Gastroesophageal sphincter (tissue), 4 donors: ENCODE data around the gene FAM171A1. TPM values are rescaled to one million over a fixed set of nuclear protein-coding genes. Genes with fewer than 3 reads are reported as not detected.
"Not testable (repeated sequence)": the region's sequence is repeated elsewhere in the genome, so short reads cannot be mapped to it uniquely, and the experiment has no call there.

ENCODE experiments used
- ATAC-seq: fragments of 150-250 bp; one replicate; pipeline ENCODE4 v1.9.1; 2016; ENCODE audit warnings: mild to moderate bottlenecking, moderate library complexity
- H3K27ac ChIP-seq, 4 donors: fragments of 200-600 bp; sonication (generic) in 3 of 4; 1 replicate in 3 of 4; 2 replicates in 1 of 4; pipeline ENCODE4 v1.5.1; 2016 to 2019
- H3K27me3 ChIP-seq: fragments of 200-600 bp; sonication (generic); one replicate; pipeline ENCODE4 v1.5.1; 2019
- H3K36me3 ChIP-seq, 2 donors: fragments of 200-600 bp; sonication (generic); one replicate each; pipeline ENCODE4 v1.5.1; 2019; ENCODE audit warnings: control low read depth in 1 of 2
- H3K4me1 ChIP-seq, 3 donors: fragments of 200-600 bp; sonication (generic); 1 replicate in 2 of 3; 2 replicates in 1 of 3; pipeline ENCODE4 v1.5.1; 2016 to 2019; ENCODE audit warnings: control low read depth in 2 of 3
- H3K4me3 ChIP-seq, 2 donors: fragments of 200-600 bp; sonication (generic); one replicate each; pipeline ENCODE4 v1.5.1; 2019; ENCODE audit warnings: mild to moderate bottlenecking in 1 of 2, moderate library complexity in 1 of 2
- H3K9me3 ChIP-seq, 3 donors: fragments of 200-600 bp; sonication (generic); one replicate each; pipeline ENCODE4 v1.5.1; 2017 to 2019; ENCODE audit warnings: control low read depth in 2 of 3
- CTCF ChIP-seq, 4 experiments: fragments of 200-600 bp in 2 of 4; fragments of 450-650 bp in 2 of 4; sonication (generic) in 1 of 4; IDR thresholded peaks; one replicate each; pipeline ENCODE4 v1.5.1; 2017 to 2019; ENCODE audit warnings: antibody characterized with exemption in 4 of 4, mild to moderate bottlenecking in 2 of 4, moderate library complexity in 2 of 4
- EP300 ChIP-seq: sonication (generic); formaldehyde crosslinking; IDR thresholded peaks from one replicate; pipeline ENCODE4 v1.6.1; 2017; ENCODE audit warnings: antibody characterized with exemption, mild to moderate bottlenecking
- POLR2A ChIP-seq, 2 donors: fragments of 450-650 bp; IDR thresholded peaks; one replicate each; pipeline ENCODE4 v1.6.1; 2017; ENCODE audit warnings: antibody characterized with exemption in 2 of 2, mild to moderate bottlenecking in 2 of 2, moderate library complexity in 1 of 2
- POLR2AphosphoS5 ChIP-seq: sonication (generic); formaldehyde crosslinking; IDR thresholded peaks from one replicate; pipeline ENCODE4 v1.6.1; 2017; ENCODE audit warnings: antibody characterized with exemption
- WGBS, 2 donors: methylation state at CpG; one replicate each; pipeline ENCODE4 v1.1.5; 2018; ENCODE audit warnings: low coverage in 1 of 2; 5-methylcytosine and 5-hydroxymethylcytosine counted together
- total RNA-seq, 4 donors: library from RNA; depleted of rRNA; stranded (reverse); fragments of >200 nt; gene quantifications; one replicate each; pipeline ENCODE4 v1.1.0, GENCODE V29; 2016

Gene FAM171A1
- total RNA-seq, 4 donors from 2014 or later = 5.0 to 15.5 (median 13.6) TPM

GRCh38 chr10:15305634-15306033 lies 65.5 kb downstream of the FAM171A1 start:
- H3K36me3 ChIP-seq = no peaks in the 10 kb centered on the region
- no peak overlapping the region for H3K27ac ChIP-seq
- ATAC-seq = no peak
- H3K27me3 ChIP-seq = no peaks in the 10 kb centered on the region
- no peak overlapping the region for H3K4me3 ChIP-seq
- WGBS, 2 donors = 73 to 96% methylated on average over 2 to 6 of the region's 6 CpGs
- H3K4me1 ChIP-seq = no peaks in the 10 kb centered on the region
- TF ChIP-seq EP300 (no peak), POLR2AphosphoS5 (no peak), POLR2A (IDR thresholded peaks at IDR 0.05) (no peak), CTCF (IDR thresholded peaks at IDR 0.05) (no peak)
- H3K9me3 ChIP-seq = no peaks in the 10 kb centered on the region

DNA sequence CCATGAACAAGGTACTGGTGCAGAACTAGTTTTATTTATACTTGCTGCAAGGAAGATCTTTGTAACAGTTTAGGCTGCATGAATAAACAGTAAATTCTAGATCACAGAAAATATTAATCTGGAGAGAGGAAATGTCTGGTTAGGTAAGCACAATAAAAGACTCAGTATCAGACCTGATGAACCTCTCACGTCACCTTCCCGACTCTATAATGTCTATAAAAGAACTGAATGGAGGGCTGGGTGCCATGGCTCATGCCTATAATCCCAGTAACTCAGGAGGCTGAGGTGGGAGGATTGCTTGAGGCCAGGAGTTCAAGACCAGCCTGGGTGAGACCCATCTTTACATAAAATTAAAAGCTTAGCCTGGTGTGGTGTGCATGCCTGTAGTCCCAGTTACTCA lies 65.9 kb downstream of the FAM171A1 start:
- no peak for TF ChIP-seq EP300
- TF ChIP-seq CTCF (IDR thresholded peaks at IDR 0.05) = no peak
- TF ChIP-seq POLR2AphosphoS5 = no peak
- TF ChIP-seq POLR2A (IDR thresholded peaks at IDR 0.05) = no peak
- Histone ChIP-seq H3K27ac (no peak overlapping the region), H3K4me1 (no peaks in the 10 kb centered on the region), H3K27me3 (no peaks in the 10 kb centered on the region), H3K9me3 (no peaks in the 10 kb centered on the region), H3K36me3 (no peaks in the 10 kb centered on the region), H3K4me3 (no peak overlapping the region)
- WGBS, 2 donors = 95 to 100% methylated on average over 2 of the region's 2 CpGs
- no peak for ATAC-seq

DNA sequence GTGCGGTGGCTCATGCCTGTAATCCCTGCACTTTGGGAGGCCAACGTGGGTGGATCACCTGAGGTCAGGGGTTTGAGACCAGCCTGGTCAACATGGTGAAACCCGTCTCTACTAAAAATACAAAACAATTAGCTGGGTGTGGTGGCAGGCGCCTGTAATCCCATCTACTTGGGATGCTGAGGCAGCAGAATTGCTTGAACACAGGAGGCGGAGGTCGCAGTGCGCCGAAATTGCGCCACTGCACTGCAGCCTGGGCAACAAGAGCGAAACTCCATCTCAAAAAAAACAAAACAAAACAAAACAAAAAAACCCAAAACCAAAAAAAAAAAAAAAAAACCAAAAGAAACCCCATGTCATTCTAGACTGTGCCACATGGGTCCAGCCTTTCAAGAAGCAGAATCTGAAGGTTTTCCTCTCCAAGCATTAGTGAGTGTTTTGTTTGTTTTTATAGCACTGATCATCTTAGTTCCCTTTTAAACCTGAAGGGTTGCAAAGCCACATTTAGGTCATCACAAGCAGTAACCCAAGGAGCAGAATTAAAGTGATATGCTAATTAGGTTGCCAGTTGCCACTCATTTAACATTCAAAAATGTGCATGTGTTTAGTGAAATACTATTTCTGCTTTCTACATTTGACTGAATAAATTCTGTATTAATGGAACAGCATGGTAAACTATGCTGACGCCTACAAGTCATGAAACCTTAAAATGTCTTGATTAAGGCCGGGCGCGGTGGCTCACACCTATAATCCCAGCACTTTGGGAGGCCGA lies 68.7 kb downstream of the FAM171A1 start:
- H3K9me3 ChIP-seq, H3K4me3 ChIP-seq, H3K27ac ChIP-seq, H3K27me3 ChIP-seq, H3K36me3 ChIP-seq, H3K4me1 ChIP-seq, ATAC-seq: not testable (repeated sequence)
- WGBS, 2 donors = 92 to 100% methylated on average over 1 to 7 of the region's 15 CpGs

DNA sequence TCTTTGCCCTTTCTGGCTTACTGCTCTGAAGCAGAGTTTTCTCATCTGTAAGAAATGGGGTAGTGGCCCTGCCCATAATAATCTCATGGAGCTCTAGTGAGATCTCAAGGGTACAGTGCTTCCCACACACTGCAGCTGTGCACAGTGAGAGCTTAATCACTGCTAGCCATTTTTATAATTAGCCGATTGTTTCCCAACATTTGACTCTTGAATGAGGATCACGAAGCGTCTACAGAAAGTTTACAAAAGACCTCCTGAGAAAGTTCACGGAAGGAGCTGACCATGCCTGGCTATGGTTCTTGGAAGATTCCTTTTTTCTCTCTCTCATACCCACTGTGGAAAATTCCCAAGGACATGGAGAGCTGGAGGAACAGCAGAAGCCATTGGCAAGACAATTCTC lies 70.4 kb downstream of the FAM171A1 start:
- H3K27ac ChIP-seq = no peak overlapping the region
- H3K36me3 ChIP-seq = no peaks in the 10 kb centered on the region
- ATAC-seq = no peak
- H3K9me3 ChIP-seq = no peaks in the 10 kb centered on the region
- TF ChIP-seq EP300 = no peak
- peaks cover 0 to 2% (median 0%) of the 10 kb centered on the region in 3 donors for H3K4me1 ChIP-seq
- 82 to 92% methylated on average over 4 of the region's 4 CpGs for WGBS, 2 donors
- no peak overlapping the region for H3K4me3 ChIP-seq
- no peaks in the 10 kb centered on the region for H3K27me3 ChIP-seq

- ATAC-seq = no peak
- peaks cover 0 to 8% (median 0%) of the 10 kb centered on the region in 3 donors for H3K4me1 ChIP-seq
- no peak overlapping the region for H3K4me3 ChIP-seq
- no peaks in the 10 kb centered on the region for H3K27me3 ChIP-seq
- no peaks in the 10 kb centered on the region for H3K9me3 ChIP-seq
- 71 to 86% methylated on average over 2 of the region's 2 CpGs for WGBS, 2 donors
- TF ChIP-seq POLR2AphosphoS5 (no peak), POLR2A (IDR thresholded peaks at IDR 0.05) (no peak), CTCF (IDR thresholded peaks at IDR 0.05) (no peak), EP300 (no peak)
- no peak overlapping the region for H3K27ac ChIP-seq
- H3K36me3 ChIP-seq = no peaks in the 10 kb centered on the region
Observed at GRCh38 chr10:15300145-15300544, 70.9 kb downstream of the FAM171A1 start.

GRCh38 chr10:15296701-15297100 lies 74.4 kb downstream of the FAM171A1 start:
- Histone ChIP-seq H3K27ac (no peak overlapping the region), H3K4me1 (peaks cover 0 to 16% (median 0%) of the 10 kb centered on the region in 3 donors), H3K36me3 (no peaks in the 10 kb centered on the region), H3K9me3 (no peaks in the 10 kb centered on the region), H3K4me3 (no peak overlapping the region), H3K27me3 (no peaks in the 10 kb centered on the region)
- WGBS, 2 donors = 59 to 72% methylated on average over 4 to 5 of the region's 6 CpGs
- TF ChIP-seq EP300 (no peak), CTCF (IDR thresholded peaks at IDR 0.05) (no peak)
- ATAC-seq = no peak
